IPS-18c (cell line): ENCODE measurements around the gene NPVF.

Experiments
- H3K4me3 ChIP-seq: 2 replicates; pipeline ENCODE4 v1.7.0; 2013; ENCODE audit warnings: low read depth, mild to moderate bottlenecking, low read length, moderate library complexity; ENCODE audit not compliant: insufficient read depth
- H3K9me3 ChIP-seq: one replicate; pipeline ENCODE4 v1.6.1; 2013; ENCODE audit warnings: mild to moderate bottlenecking, low read length, moderate library complexity; ENCODE audit not compliant: control insufficient read depth, insufficient read depth

NPVF gene

DNA sequence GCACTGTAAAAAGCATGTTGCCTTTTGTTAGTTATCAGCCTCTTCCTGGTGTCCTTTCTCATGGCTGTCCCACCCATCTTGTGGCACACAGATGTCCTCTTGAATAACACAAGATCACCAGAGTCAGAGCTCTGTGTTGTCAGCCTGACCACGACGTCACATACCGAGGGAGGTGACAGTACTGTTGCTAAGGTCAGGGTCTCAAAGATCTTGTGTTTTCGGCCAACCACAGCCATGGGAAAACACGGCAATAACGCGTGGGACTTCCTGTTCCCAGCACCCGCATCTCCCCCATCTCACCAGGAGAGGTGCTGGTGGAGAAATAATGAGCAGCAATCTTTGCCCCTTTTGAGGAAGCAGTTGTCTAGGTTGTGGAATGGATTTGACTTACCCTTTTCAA is 40.4 kb downstream of the NPVF start:
- Histone ChIP-seq H3K9me3 (no peaks in the 10 kb centered on the region), H3K4me3 (no peak overlapping the region)

GRCh38 chr7:25186436-25186835 is 41.9 kb downstream of the NPVF start:
- H3K4me3 ChIP-seq: no peak overlapping the region
- H3K9me3 ChIP-seq: no peaks in the 10 kb centered on the region

GRCh38 chr7:25181532-25181931 is 46.8 kb downstream of the NPVF start:
- H3K9me3 ChIP-seq: no peaks in the 10 kb centered on the region
- H3K4me3 ChIP-seq: no peak overlapping the region

DNA sequence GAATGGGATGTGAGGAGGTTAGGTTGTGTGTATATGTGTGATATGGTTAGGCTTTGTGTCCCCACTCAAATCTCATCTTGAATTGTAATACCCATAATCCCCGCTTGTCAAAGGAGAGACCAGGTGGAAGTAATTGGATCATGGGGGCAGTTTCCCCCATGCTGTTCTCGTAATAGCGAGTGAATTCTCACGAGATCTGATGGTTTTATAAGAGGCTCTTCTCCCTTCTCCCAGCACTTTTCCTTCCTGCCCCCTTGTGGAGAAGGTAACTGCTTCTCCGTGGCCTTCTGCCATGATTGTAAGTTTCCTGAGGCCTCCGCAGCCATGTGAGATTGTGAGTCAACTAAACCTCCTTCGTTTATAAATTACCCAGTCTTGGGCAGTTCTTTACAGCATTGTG is 47.3 kb downstream of the NPVF start:
- H3K4me3 ChIP-seq: no peak overlapping the region
- no peaks in the 10 kb centered on the region for H3K9me3 ChIP-seq

DNA sequence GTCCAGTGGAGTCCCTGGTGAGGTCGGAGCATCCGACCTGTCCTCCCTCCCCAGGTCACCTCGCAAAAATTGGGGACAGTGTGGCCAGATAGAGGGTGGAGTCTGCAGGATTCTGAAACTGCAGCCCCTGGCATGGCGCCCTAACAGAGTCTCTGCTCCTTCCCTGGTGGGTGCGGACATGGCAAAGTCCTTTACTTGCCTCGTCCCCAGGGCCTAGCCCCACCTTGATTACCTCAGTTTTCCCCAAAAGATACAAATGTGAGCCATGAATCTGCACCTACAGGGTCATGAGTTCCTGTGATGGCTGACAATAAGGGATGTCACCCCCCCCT is 47.7 kb downstream of the NPVF start:
- Histone ChIP-seq H3K9me3 (no peaks in the 10 kb centered on the region), H3K4me3 (no peak overlapping the region)

DNA sequence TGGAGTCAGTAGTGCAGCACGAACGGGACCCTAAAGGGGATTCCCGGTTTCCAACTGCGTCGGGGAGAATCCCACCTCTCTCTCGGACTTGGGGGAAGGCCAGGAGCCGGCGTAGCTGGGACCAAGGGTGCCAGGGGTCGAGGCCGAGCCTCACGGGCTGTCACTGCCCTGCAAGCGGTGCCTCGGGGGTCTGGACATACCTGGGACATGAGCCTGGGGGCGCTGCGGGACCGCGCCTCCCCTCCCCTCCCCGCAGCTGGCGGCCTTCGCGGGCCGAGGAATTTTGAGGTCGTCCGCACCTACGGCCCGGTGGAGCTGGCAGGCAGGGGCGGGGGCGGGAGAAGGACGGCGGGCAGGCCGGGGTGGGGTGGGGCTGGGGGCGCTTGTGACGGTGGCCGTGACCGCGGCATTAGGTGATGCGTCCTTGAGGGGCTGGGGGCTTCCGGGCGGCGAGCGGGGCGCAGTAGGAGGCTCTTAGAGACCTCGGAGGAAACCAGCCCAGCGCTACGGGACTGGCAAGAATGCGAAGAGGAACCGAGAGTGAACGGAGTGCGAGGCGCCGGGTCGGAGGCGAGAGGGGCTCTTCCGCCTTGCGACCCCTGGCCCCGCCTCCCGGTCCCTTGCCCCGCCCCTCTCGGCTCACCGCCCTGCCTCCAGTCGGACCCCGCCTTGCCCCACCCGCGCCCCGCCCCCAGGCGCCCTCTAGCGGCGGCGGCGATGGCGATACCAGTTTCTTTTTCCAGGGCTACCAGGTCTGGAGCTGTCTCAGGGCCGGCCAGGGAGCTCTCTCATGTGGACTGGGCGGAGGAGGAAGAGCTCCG is 48.3 kb downstream of the NPVF start:
- peak overlapping the region; percentile 66 for H3K4me3 ChIP-seq
- no peaks in the 10 kb centered on the region for H3K9me3 ChIP-seq

- Histone ChIP-seq H3K4me3 (peak overlapping the region; percentile 66), H3K9me3 (no peaks in the 10 kb centered on the region)
Observed at GRCh38 chr7:25179325-25179724, 49.0 kb downstream of the NPVF start.
